Peyer's patch (tissue), 4 donors: ENCODE measurements around the gene ASPM. TPM values are rescaled to one million over a fixed set of nuclear protein-coding genes. Genes with fewer than 3 reads are reported as not detected.

ENCODE experiments used
- DNase-seq, 3 donors: peaks; one replicate each; pipeline ENCODE4 v3.0.0-alpha.2; 2017 to 2019
- H3K27ac ChIP-seq, 4 donors: fragments of 200-600 bp; sonication (generic); one replicate each; pipeline ENCODE4 v1.5.1; 2016 to 2019
- H3K27me3 ChIP-seq, 2 donors: fragments of 200-600 bp; sonication (generic); one replicate each; pipeline ENCODE4 v1.5.1; 2019
- H3K36me3 ChIP-seq, 3 donors: fragments of 200-600 bp; sonication (generic); one replicate each; pipeline ENCODE4 v1.5.1; 2016 to 2019
- H3K4me1 ChIP-seq, 4 donors: fragments of 200-600 bp; sonication (generic); one replicate each; pipeline ENCODE4 v1.5.1; 2016 to 2019
- H3K4me3 ChIP-seq, 4 donors: fragments of 200-600 bp; sonication (generic); 1 replicate in 3 of 4; 2 replicates in 1 of 4; pipeline ENCODE4 v1.5.1; 2016 to 2019; ENCODE audit warnings: mild to moderate bottlenecking in 1 of 4
- H3K9me3 ChIP-seq, 4 donors: fragments of 200-600 bp; sonication (generic); one replicate each; pipeline ENCODE4 v1.5.1; 2016 to 2019; ENCODE audit warnings: mild to moderate bottlenecking in 1 of 4
- POLR2A ChIP-seq, 2 donors: fragments of 450-650 bp; IDR thresholded peaks; one replicate each; pipeline ENCODE4 v1.5.1; 2017; ENCODE audit warnings: antibody characterized with exemption in 2 of 2, mild to moderate bottlenecking in 2 of 2, moderate library complexity in 2 of 2
- total RNA-seq, 4 donors: library from RNA; depleted of rRNA; stranded (reverse); fragments of >200 nt; gene quantifications; one replicate each; pipeline ENCODE4 v1.1.0, GENCODE V29; 2016
- TF ChIP-seq, protein P1 (sequence below), 6 experiments: fragments of 450-650 bp in 4 of 6; fragments of 200-600 bp in 2 of 6; sonication (generic) in 1 of 6; IDR thresholded peaks; one replicate each; pipeline ENCODE4 v1.5.1; 2017 to 2019; ENCODE audit warnings: antibody characterized with exemption in 6 of 6, mild to moderate bottlenecking in 3 of 6, moderate library complexity in 1 of 6

Gene ASPM
- total RNA-seq, 4 donors from 2014 or later: 3.2 to 10.7 (median 4.3) TPM

DNA sequence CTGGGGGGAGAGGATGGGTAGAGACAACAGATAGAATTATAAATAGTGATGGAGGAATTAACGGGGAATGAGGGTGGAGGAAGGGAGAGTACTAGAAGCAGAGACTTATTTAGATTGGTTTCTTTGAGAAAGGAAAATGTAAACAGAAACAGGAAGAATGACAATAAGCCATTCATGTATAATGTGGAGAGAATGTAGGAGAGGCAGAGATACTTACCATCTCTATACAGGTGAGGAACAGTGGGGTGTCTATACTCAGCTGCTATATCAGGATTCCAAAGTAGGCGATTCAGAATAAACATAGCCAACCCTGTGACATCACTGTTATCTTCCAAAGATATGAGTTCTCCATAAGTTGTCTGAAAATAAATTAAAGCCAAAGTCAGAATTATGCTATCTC is 16.8 kb downstream of the ASPM start:
- Histone ChIP-seq H3K9me3 (no peaks in the 10 kb centered on the region), H3K27ac (no peak overlapping the region), H3K27me3 (no peaks in the 10 kb centered on the region), H3K4me3 (no peak overlapping the region), H3K36me3 (no peaks in the 10 kb centered on the region), H3K4me1 (no peaks in the 10 kb centered on the region)
- no peak for DNase-seq
- TF ChIP-seq, protein P1, sequence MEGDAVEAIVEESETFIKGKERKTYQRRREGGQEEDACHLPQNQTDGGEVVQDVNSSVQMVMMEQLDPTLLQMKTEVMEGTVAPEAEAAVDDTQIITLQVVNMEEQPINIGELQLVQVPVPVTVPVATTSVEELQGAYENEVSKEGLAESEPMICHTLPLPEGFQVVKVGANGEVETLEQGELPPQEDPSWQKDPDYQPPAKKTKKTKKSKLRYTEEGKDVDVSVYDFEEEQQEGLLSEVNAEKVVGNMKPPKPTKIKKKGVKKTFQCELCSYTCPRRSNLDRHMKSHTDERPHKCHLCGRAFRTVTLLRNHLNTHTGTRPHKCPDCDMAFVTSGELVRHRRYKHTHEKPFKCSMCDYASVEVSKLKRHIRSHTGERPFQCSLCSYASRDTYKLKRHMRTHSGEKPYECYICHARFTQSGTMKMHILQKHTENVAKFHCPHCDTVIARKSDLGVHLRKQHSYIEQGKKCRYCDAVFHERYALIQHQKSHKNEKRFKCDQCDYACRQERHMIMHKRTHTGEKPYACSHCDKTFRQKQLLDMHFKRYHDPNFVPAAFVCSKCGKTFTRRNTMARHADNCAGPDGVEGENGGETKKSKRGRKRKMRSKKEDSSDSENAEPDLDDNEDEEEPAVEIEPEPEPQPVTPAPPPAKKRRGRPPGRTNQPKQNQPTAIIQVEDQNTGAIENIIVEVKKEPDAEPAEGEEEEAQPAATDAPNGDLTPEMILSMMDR (IDR thresholded peaks at IDR 0.05): no peak
- TF ChIP-seq POLR2A (IDR thresholded peaks at IDR 0.05): no peak

DNA sequence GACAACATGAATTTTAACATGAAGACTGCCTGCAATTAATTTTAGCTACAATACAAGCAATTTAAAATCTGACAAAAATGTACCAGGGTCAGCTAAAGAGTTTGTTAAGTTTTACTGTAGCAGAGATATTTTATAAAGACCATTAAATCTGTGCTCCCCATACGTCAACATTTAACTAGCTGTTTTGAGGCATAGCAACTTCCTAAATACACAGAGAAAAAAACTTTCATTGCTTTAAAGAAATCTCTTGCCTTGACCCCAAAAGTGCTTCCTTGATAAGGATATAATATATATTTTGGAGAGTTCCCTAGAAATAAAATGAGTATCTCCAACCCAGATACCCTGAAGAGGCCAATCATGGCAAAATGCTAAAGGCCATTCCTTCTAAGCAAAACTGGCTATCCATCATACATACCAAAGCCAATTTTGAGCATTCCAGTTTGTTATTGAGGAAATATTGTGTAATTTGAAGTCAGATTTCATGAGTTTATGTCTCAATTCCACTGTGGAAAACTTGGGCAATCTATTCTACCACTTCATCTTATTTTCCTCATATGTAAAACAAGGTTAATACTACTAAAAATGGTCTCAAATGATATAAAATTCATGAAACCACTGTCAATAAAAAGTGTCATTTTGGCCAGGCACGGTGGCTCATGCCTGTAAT is 19.1 kb downstream of the ASPM start:
- TF ChIP-seq POLR2A (IDR thresholded peaks at IDR 0.05): no peak
- TF ChIP-seq, protein P1 (IDR thresholded peaks at IDR 0.05): no peak
- Histone ChIP-seq H3K9me3 (no peaks in the 10 kb centered on the region), H3K4me1 (no peaks in the 10 kb centered on the region), H3K27ac (no peak overlapping the region), H3K36me3 (no peaks in the 10 kb centered on the region), H3K4me3 (no peak overlapping the region), H3K27me3 (no peaks in the 10 kb centered on the region)
- DNase-seq: no peak

DNA sequence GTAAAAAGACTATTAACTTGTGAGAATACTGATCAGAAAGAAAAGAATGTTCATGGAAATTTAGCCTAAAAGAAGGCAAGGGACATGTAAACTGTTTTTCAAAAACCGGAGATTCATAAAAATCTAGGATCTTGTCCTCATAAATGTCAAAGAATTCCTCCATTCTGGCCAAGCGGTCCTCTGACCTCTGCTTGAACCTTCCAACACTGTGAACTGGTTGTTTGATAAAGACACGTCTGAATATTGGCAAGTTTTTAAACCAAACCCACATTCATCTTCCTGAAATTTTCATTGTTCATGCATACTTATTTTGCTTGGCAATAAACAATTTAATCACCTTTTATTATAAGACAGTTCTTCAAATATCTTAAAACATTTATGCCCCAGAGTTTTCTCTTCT is 19.8 kb downstream of the ASPM start:
- DNase-seq: no peak
- Histone ChIP-seq H3K27me3 (no peaks in the 10 kb centered on the region), H3K27ac (no peak overlapping the region), H3K4me3 (no peak overlapping the region), H3K9me3 (no peaks in the 10 kb centered on the region), H3K36me3 (no peaks in the 10 kb centered on the region), H3K4me1 (no peaks in the 10 kb centered on the region)
- TF ChIP-seq POLR2A (IDR thresholded peaks at IDR 0.05): no peak
- TF ChIP-seq, protein P1 (IDR thresholded peaks at IDR 0.05): no peak

DNA sequence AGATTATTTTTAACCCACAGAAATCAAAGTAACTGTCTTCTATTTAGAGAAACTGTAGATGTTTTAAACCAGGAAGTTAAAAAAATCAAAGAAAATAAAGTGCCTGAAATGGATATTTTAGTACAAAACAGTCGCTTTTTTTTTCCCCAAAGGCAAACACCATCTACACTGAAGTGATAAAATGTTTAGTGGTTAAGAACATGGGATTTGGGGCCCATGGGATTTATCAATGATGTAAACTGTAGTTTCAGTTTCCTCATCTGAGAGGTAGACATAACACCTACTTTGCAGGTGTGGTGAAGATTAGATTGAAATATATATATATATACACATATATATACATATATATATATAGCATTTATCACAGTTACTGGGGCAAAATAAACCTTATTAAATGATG is 22.1 kb downstream of the ASPM start:
- no peak for DNase-seq
- no peaks in the 10 kb centered on the region for H3K27me3 ChIP-seq
- H3K4me1 ChIP-seq: no peaks in the 10 kb centered on the region
- H3K4me3 ChIP-seq: no peak overlapping the region
- H3K36me3 ChIP-seq: no peaks in the 10 kb centered on the region
- no peak for TF ChIP-seq POLR2A (IDR thresholded peaks at IDR 0.05)
- TF ChIP-seq, protein P1 (IDR thresholded peaks at IDR 0.05): no peak
- no peaks in the 10 kb centered on the region for H3K9me3 ChIP-seq
- H3K27ac ChIP-seq: no peak overlapping the region

DNA sequence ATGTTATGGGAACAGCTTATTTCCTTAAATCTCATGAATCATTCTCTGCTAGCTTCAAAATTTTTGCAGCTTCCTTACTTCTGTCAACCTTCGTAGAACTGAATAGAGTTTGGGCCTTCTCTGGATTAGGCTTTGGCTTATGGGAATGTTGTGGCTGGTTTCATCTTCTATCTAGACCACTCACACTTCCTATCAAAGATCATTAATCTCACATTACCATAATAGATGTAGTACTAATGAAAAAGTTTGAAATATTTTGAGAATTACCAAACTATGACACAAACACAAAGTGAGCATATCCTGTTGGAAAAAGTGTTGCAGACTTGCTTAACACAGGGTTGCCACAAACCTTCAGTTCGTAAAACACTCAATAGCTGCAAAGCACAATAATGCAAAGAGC is 30.3 kb downstream of the ASPM start:
- no peak for DNase-seq
- no peaks in the 10 kb centered on the region for H3K9me3 ChIP-seq
- H3K4me3 ChIP-seq: no peak overlapping the region
- H3K36me3 ChIP-seq: no peaks in the 10 kb centered on the region
- TF ChIP-seq, protein P1 (IDR thresholded peaks at IDR 0.05): no peak
- TF ChIP-seq POLR2A (IDR thresholded peaks at IDR 0.05): no peak
- H3K27ac ChIP-seq: no peak overlapping the region
- no peaks in the 10 kb centered on the region for H3K27me3 ChIP-seq
- H3K4me1 ChIP-seq: no peaks in the 10 kb centered on the region

DNA sequence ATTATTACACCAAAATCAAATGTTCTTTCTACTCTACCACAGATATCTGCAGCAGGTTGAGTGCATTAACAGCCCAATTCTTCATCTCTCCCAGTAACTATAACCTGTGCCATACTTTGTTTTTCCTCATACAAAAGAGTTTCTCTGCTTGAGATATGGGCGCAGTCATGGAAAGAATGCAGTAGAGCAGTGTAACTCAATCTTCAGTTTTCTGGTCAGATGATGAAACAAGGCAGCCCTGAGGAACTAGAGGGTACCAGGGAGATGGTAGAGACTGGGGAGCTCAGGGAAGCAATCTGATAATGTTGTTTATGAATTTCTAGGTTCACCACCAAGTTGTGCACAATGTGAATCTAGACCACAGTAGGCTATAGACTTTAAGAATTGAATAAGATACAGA is 39.6 kb downstream of the ASPM start:
- no peaks in the 10 kb centered on the region for H3K36me3 ChIP-seq
- no peak for DNase-seq
- H3K4me3 ChIP-seq: no peak overlapping the region

More for the DNA sequence above, 39.6 kb downstream of the ASPM start:
- no peak overlapping the region for H3K27ac ChIP-seq
- H3K27me3 ChIP-seq: no peaks in the 10 kb centered on the region
- H3K4me1 ChIP-seq: no peaks in the 10 kb centered on the region
- no peaks in the 10 kb centered on the region for H3K9me3 ChIP-seq
- TF ChIP-seq, protein P1 (IDR thresholded peaks at IDR 0.05): no peak
- TF ChIP-seq POLR2A (IDR thresholded peaks at IDR 0.05): no peak
